ENCODE results near the gene ZMYND8.

- TF ChIP-seq, protein P1, sequence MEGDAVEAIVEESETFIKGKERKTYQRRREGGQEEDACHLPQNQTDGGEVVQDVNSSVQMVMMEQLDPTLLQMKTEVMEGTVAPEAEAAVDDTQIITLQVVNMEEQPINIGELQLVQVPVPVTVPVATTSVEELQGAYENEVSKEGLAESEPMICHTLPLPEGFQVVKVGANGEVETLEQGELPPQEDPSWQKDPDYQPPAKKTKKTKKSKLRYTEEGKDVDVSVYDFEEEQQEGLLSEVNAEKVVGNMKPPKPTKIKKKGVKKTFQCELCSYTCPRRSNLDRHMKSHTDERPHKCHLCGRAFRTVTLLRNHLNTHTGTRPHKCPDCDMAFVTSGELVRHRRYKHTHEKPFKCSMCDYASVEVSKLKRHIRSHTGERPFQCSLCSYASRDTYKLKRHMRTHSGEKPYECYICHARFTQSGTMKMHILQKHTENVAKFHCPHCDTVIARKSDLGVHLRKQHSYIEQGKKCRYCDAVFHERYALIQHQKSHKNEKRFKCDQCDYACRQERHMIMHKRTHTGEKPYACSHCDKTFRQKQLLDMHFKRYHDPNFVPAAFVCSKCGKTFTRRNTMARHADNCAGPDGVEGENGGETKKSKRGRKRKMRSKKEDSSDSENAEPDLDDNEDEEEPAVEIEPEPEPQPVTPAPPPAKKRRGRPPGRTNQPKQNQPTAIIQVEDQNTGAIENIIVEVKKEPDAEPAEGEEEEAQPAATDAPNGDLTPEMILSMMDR (IDR thresholded peaks at IDR 0.05; ENCODE audit: low read length): no peak
- TF ChIP-seq EZH2 (IDR thresholded peaks at IDR 0.05; ENCODE audit: borderline replicate concordance, low read length): no peak
These were observed 131.6 kb downstream of the ZMYND8 start for GRCh38 chr20:47224857-47225256.

Measured in OCI-LY1 (cell line).